CD4-positive, alpha-beta T cell treated with Interleukin-4 for 1 hour (primary cell): ENCODE measurements around the gene SLC25A38.
"Not testable (repeated sequence)": the region's sequence is repeated elsewhere in the genome, so short reads cannot be mapped to it uniquely, and the experiment has no call there.

ENCODE experiments used
- DNase-seq, 2 donors: peaks; one replicate each; pipeline ENCODE4 v3.0.0-alpha.2; 2020 to 2022

Gene SLC25A38

DNA sequence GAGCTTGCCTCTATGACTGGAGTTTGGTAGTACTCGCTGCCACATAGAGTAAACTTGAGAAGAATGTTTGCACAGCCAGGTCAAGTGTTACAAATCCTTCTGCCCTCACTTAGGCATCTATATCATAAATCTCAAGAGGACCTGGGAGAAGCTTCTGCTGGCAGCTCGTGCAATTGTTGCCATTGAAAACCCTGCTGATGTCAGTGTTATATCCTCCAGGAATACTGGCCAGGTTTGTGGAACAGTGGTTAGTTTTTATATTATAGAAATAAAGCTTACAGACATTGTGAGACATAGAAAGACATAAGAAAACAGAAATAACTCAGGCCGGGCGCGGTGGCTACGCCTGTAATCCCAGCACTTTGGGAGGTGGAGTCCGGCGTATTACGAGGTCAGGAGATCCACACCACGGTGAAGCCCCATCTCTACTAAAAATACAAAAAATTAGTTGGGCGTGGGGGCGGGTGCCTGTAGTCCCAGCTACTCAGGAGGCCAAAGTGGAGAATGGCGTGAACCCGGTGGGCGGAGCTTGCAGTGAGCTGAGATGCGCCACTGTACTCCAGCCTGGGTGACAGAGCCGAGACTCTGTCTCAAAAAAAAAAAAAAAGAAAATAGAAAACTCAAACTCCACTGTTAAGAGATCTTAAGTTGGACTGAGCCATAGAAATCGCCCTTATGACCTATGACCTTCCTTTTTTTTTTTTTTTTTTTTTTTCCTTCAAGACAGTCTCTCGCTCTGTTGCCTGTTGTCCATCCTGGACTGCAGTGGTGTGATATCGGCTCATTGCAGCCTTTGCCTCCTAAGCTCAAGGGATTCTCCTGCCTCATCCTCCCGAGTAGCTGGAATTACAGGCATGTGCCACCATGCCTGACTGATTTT, 25.6 kb downstream of the SLC25A38 start:
- DNase-seq: peak in 1 of 2 donors; percentile 45

DNA sequence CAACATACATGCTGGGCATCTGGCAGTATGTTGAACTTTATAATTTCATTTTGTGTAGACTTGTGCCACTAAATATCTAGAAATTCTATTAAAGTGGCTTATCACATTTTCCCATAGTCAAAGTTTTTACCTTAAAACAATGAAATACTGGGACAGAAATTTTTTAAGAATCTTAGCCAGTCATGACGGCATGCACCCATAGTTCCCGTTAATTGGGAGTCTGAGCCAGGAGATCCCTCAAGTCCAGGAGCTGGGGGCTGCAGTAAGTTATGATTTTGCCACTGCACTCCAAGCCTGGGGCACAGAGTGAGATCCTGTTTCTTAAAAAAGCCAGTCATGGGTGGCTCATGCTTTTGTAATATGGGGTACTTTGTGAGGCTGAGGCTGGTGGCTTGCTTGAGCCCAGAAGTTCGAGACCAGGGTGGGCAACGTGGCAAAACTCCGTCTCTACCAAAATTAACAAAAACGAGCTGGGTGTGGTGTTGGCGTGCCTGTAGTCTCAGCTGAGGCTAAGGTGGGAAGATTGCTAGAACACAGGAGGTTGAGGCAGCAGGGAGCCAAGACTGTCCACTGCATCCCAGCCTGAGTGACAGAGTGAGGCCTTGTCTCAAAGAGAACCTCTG, 26.5 kb downstream of the SLC25A38 start:
- DNase-seq: no peak

DNA sequence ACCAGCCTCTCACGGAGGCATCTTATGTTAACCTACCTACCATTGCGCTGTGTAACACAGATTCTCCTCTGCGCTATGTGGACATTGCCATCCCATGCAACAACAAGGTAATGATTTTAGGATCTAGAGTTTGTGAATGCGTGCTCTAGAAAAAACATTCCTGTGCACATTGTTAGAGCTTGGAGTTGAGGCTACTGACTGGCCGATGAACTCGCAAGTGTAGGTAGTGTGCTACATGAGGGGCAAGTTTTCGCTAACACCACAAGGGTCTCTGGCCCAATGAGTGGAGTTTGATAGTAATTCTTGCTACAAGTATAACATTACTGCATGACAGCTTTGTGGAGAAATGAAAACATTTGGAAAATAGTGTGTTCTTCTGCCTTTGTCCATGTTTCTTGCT, 27.7 kb downstream of the SLC25A38 start:
- no peak for DNase-seq

DNA sequence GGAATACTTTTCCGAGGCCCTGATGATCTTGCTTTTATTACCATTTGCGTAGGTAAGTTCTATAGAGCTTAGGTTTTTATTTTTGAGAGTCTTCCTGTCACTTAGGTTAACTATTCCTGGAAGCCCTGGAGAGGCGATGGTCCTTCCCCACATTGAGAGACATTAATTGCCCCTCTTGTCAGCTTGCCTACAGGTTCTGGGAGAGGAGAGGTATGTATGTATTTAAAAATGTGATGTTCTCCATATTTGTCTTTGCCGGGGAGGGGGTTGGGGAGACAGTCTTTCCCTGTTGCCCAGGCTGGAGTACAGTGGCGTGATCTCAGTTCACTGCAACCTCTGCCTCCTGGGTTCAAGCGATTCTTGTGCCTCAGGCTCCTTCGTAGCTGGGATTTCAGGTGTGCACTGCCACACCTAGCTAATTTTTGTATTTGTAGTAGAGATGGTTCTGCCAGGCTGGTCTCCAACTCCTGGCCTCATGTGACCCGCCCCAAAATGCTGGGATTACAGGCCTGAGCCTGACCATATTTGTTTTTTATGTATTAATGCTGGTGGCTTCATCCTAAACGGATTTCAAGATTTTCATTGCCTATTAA, 29.6 kb downstream of the SLC25A38 start:
- DNase-seq: no peak

DNA sequence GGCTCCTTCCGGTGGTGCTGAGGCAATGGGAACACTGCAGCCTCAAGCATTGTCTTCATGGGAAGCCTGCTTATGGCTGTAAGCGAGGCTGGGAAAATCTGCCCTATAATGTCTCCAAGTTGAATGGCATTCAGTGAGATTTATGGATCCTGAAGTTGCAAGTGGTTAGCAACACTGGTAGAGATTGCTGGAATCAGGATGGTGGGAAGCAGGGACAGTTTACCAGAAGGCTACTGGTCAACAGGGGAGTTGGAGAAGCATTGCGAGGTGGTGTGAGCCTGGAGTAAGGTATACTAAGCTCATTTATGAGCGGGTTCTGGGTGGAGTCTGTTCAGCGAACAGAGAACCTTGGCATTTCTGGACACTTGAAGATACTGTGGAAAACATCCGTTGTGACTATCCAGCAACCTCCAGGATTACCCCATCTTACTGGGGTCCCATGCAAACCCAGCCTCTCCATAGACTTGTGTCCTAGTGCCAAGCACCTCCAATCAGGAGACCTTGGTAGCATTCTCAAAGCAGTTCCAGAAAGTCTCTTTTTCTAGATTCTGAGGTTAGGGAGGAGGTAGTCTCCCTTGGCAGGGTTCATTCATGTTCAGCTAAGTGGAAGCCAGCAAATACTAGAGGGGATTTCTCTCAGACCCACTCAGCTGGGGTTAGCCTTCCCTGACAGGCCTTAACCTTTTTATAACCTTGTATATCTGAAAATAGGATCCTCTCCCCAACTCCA, 30.7 kb downstream of the SLC25A38 start:
- DNase-seq: no peak

DNA sequence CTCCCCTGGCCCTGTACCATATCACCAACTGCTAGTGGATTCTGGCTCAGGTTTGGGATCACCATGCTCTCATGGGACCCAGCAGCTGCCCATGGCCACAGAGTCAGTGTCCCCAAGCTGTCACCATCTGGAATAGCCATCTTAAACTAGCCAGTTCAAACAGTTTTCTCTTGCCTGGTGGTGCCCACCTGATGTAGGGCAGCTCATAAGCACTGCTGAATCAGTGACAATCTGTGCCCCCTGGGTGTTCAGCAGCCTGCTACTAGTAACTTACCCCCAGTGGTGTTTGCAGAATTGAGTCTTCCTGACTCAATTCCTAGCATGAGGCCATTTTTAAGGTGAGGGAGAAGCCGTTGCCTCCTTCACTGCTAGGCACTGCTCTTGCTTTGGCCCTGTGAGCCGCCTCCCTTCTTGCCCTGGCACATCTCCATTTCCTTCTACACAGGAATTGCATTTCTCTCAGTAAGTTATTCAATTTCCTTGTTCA, 31.3 kb downstream of the SLC25A38 start:
- no peak for DNase-seq

DNA sequence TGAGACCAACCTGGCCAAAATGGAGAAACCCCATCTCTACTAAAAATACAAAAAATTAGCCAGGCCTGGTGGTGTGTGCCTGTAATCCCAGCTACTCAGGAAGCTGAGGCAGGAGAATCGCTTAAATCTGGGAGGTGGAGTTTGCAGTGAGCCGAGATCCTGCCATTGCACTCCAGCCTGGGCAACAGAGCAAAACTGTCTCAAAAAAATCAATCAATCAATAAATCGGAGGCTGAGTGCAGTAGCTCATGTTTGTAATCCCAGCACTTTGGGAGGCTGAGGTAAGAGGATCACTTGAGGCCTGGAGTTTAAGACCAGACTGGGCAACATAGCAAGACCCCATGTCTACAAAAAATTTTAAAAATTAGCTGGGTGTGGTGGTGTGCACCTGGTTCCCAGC, 32.1 kb downstream of the SLC25A38 start:
- DNase-seq: not testable (repeated sequence)

DNA sequence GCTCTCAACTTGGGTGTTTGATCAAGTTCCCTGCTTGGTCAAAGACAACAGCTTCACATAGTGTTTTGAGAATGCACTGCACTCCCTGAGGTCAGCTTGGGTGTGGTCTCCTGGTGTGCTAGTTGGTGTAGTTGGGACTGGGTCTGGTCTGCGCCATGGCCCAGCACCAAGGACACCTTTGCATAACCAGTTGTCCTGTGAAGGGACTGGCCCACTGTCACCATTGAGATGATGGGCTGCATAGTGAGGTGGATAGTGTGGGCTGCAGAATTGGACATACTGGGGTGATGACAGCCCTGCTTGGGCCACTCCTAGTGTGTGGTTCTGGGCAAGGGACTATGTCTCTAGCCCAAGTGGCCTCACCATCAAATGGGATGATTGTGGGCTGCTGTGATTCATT, 32.8 kb downstream of the SLC25A38 start:
- DNase-seq: no peak

DNA sequence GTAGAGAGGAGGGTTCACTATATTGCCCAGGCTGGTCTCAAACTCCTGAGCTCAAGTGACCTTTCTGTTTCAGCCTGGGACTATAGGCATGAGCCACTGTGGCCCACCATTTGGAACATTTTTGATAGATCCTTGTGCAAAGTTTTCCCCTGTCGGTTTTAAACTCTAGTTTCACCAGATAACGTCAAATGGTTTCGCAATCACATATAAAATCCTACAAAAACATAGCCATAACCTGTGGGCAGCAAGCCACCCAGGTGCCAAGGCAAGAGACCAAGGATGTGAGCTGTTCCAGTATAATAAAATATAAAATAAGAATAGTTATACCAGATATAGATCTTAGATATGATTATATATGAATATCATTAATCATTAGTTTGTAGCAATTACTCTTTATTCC, 33.8 kb downstream of the SLC25A38 start:
- DNase-seq: not testable (repeated sequence)

DNA sequence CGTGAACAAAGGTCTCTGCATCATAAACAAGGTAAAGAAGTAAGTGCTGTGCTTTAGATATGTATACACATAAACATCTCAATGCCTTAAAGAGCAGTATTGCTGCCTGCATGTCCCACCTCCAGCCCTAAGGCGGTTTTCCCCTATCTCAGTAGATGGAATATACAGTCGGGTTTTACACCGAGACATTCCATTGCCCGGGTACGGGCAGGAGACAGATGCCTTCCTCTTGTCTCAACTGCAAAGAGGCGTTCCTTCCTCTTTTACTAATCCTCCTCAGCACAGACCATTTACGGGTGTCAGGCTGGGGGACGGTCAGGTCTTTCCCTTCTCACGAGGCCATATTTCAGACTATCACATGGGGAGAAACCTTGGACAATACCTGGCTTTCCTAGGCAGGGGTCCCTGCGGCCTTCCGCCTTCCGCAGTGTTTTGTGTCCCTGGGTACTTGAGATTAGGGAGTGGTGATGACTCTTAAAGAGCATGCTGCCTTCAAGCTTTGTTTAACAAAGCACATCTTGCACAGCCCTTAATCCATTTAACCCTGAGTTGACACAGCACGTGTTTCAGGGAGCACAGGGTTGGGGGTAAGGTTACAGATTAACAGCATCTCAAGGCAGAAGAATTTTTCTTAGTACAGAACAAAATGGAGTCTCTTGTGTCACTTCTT, 35.5 kb downstream of the SLC25A38 start:
- not testable (repeated sequence) for DNase-seq

DNA sequence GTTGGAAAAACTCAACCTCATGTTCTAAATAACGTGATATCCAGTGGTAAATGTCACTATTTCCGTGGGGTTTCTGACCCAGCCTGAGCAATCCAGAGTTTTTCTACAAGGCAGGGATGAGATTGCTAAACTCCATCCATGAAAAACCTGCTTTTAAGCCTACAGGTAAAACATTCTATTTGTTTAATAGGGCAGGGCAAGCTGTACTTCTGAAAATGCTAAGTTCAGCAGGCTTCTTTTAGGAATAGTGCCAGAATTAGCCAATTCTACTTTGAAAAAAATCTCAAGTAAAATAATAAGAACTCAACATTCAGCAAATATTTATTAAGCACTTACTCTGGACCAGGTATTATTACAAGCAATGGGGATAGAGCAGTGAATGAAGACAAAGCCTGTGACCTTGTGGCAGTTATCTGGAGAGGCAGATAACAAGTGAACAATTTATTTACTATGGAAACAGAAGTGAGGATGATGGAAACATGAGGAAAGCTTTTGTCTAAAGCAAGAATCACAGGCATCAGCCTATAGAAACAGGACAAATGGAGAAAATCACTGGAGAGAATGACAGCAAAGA, 36.7 kb downstream of the SLC25A38 start:
- DNase-seq: no peak

DNA sequence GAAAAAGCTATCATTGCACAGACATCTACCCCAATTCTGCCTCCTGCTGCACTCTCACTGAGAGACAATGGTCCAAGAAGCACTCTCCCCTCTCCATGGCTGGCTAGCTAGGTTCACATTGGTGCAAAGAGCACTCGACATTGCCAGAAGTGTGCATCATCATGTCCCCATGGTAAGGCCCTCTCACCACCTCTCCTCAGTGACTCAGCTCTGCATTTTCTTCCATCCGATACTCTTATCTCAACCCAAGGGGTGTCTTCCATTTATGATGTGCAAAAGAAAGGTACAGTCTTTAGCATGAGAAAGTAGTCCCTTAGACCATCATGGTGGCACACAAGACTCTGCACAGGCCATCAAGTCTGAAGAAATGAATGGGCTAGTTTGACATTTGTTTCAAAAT, 37.4 kb downstream of the SLC25A38 start:
- no peak for DNase-seq

DNA sequence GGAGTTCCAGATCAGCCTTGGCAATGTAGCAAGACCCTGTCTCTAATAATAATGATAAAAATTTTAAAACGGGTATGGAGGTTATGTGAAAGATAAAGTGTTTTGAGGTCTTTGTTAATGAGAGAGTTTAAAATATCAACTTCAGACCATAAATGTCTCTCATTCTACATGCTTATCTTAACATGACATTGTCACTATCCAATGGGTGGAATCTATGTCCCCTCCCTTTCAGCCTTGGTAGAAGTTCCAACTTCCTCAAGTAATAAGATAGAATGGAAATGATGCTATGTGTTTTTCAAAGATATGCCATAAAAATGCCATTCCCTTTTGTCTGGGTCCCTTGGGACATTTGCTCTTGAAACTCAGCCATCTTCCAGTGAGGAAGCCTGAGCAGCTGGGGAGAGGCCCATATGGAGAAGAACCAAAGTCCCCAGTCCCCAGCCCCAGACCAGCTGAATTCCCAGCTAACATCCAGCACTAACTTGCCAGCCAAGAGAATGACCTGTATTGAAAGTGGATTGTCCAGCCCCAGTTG, 40.3 kb downstream of the SLC25A38 start:
- DNase-seq: no peak

DNA sequence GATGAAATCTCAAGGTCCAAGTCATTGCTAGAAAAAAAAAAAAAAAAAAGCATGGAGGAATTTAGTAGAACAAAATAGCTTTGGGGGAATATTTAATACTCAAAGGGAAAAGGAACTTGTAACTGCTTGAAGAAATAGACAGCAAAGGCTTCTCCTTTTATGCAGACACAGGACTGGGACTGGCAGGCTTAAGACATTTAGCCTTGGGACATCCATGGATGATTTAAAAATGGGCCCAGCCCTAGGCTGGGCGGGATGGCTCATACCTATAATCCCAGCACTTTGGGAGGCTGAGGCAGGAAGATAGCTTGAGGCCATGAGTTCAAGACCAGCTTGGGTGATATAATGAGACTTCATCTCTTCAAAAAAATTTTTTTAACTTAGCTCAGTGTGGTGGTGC, 43.1 kb downstream of the SLC25A38 start:
- DNase-seq: no peak

DNA sequence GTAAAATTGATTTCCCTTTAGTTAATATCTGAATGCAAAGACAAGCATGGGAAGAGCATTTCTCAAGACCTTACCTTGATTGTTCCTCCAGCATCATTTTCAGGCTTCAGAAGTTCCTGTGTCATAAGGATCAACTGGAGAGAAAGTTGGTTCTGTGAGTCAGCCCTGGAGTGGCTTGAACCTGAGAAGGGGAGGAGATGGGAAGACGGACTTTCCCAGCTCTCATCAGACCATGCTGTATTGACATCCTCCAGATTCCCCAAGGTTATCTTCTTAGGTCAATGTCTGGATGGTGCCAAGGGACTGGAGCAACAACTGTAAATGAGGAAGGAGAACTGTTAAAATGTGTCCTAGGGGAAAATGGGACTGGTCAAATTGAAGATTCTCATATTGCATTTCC, 44.3 kb downstream of the SLC25A38 start:
- no peak for DNase-seq

DNA sequence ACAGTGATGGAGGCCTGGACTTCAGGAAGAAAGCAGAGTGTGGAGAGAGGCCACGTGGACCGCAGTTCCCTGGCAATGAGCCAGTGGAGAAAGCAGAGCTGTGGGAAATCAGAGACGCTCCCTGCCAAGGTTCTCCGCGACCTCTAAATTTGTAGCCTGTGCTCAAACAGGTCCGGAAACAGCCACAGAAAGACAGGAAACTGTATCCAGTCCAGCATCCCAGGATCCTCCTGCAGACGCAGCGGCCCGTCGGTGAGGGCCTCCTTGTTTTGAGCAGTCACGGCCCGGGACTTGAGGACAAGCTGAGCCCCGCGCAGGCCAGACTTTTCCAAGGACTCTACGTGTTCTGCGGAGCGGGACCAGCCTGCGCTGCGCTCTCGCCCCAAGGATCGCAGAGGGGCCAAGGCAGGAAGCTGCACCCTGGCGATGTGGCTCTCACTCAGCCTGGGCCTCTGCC, 45.6 kb downstream of the SLC25A38 start:
- no peak for DNase-seq

DNA sequence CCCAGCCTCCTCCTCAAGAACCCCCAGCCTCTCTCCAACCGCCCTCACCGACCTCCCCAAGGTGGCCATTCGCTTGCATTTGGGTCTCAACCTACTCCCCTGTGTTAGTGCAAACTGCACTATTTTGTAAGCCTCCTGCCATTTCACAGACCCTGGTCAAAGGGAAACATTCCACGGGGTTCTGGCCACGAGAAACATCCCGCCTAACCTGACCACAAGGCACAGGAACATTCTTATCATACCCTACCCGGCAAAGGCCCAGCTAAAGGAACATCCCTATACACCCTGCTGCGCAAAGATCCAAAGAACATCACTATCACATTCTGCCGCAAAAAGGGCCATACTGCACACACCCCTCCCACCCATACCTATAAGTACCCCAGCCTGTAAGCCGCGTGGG, 46.3 kb downstream of the SLC25A38 start:
- DNase-seq: no peak

DNA sequence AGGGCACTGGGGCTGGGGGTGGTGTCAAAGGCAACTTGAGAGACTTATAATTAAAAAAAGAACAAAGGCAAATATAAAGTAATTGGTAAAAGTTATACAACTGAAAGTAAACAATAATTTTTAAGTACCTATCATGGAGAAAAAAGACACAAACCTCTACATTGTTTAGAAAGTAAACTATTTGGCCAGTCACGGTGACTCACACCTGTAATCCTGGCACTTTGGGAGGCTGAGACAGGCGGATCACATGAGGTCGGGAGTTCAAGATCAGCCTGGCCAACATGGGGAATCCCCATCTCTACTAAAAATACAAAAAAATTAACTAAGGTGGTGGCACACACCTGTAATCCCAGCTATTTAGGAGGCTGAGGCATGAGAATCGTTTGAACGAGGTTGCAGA, 49.2 kb downstream of the SLC25A38 start:
- DNase-seq: no peak

DNA sequence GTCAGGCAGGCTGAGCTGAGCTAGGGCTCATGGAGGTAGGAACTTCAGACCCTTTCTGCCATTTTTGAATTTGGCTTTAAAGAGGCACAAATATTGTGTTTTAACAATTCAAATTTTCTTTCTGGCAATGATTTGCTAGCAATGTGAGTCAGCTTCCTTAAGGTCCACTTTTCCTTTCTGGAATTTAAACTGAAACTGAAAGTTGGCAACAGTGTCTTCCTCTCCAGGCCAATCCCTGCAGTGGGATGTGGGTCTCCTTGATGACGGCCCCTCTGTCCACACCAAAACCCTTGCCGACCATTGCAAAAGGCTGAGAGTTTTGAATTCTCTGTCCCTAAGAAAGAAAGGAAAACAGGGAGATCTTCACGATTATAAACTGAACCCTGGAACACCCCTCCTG, 50.5 kb downstream of the SLC25A38 start:
- DNase-seq: no peak

DNA sequence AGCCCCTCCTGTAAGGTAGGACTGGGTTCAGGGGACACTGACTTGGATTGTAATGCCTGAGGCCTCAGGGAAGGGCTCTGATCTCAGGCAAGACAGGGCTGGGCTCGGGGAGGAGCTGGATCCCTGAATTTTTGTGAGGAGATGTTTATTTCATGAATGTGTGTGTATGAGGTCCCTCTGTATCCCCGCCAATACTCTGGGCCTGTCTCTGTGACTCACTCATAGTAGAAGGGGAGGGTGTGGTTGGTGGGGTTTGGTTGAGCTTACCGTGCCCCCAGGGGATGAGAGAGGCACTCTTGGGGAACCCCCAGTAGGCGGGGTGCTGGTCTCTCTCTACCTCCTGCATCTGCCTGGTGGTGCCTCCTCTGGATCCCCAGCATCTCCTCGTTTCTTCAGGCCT, 51.4 kb downstream of the SLC25A38 start:
- no peak for DNase-seq

DNA sequence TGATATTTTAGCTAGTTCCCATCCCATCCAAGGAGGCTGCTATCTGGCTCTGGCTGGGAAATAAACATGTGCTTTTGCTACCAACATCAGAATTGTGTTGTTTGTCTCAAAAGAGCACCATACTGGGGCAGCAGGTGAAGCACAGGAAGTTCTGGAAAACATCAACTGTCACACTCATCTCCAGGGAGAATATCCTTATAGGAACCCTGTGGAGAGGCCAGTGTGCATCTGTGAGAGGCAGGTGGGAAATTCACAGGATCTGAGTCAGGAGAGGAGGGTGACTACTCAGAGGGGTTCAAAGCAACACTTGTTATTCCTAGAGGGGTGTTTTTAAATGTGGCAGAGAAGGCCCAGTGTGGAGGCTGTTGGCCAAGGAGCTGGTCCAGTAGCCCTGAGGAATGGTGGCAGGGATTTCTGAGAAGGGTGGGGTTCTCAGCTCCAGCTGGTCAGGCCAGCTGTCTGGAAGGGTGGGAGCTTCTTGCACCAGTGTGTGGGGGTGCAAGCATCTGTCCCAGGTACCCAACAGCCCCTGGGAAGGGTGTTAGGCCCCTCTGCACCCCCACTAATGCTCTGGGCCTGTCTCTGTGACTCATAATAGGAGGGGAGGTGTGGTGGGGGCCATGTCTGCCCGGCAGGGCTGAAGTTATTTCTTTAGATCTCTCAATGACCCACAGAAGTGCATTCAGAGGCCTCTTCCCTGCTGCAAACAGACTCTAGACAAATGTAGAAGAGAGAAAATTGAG, 52.0 kb downstream of the SLC25A38 start:
- DNase-seq: no peak
